ENCODE measurements around the gene TSEN54. TPM values are rescaled to one million over a fixed set of nuclear protein-coding genes. Genes with fewer than 3 reads are reported as not detected.

TSEN54 gene
- total and polyA plus RNA-seq, 2 experiments from 2014 or later: 45.9 to 62.5 TPM

DNA sequence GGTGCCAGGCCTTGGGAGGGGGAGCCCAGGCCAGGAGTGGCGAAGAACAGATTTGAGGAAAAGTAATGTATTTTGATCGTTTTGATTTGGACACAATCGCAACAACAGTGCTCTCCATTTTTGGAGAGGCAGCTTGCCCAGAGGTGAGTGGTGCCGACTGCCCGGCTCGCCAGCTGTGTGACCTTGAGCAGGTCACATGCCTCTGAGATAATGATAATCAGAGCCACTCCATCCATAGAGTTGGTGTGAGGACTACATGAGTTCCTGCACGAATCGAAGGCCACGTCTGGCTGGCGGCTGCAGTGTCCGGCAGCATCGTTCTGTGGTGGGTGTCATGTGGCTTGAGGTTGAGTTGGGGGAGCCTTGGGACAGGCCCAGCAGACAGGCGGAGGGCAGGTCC lies 29.9 kb downstream of the TSEN54 start (continued):
- TF ChIP-seq, protein P1, sequence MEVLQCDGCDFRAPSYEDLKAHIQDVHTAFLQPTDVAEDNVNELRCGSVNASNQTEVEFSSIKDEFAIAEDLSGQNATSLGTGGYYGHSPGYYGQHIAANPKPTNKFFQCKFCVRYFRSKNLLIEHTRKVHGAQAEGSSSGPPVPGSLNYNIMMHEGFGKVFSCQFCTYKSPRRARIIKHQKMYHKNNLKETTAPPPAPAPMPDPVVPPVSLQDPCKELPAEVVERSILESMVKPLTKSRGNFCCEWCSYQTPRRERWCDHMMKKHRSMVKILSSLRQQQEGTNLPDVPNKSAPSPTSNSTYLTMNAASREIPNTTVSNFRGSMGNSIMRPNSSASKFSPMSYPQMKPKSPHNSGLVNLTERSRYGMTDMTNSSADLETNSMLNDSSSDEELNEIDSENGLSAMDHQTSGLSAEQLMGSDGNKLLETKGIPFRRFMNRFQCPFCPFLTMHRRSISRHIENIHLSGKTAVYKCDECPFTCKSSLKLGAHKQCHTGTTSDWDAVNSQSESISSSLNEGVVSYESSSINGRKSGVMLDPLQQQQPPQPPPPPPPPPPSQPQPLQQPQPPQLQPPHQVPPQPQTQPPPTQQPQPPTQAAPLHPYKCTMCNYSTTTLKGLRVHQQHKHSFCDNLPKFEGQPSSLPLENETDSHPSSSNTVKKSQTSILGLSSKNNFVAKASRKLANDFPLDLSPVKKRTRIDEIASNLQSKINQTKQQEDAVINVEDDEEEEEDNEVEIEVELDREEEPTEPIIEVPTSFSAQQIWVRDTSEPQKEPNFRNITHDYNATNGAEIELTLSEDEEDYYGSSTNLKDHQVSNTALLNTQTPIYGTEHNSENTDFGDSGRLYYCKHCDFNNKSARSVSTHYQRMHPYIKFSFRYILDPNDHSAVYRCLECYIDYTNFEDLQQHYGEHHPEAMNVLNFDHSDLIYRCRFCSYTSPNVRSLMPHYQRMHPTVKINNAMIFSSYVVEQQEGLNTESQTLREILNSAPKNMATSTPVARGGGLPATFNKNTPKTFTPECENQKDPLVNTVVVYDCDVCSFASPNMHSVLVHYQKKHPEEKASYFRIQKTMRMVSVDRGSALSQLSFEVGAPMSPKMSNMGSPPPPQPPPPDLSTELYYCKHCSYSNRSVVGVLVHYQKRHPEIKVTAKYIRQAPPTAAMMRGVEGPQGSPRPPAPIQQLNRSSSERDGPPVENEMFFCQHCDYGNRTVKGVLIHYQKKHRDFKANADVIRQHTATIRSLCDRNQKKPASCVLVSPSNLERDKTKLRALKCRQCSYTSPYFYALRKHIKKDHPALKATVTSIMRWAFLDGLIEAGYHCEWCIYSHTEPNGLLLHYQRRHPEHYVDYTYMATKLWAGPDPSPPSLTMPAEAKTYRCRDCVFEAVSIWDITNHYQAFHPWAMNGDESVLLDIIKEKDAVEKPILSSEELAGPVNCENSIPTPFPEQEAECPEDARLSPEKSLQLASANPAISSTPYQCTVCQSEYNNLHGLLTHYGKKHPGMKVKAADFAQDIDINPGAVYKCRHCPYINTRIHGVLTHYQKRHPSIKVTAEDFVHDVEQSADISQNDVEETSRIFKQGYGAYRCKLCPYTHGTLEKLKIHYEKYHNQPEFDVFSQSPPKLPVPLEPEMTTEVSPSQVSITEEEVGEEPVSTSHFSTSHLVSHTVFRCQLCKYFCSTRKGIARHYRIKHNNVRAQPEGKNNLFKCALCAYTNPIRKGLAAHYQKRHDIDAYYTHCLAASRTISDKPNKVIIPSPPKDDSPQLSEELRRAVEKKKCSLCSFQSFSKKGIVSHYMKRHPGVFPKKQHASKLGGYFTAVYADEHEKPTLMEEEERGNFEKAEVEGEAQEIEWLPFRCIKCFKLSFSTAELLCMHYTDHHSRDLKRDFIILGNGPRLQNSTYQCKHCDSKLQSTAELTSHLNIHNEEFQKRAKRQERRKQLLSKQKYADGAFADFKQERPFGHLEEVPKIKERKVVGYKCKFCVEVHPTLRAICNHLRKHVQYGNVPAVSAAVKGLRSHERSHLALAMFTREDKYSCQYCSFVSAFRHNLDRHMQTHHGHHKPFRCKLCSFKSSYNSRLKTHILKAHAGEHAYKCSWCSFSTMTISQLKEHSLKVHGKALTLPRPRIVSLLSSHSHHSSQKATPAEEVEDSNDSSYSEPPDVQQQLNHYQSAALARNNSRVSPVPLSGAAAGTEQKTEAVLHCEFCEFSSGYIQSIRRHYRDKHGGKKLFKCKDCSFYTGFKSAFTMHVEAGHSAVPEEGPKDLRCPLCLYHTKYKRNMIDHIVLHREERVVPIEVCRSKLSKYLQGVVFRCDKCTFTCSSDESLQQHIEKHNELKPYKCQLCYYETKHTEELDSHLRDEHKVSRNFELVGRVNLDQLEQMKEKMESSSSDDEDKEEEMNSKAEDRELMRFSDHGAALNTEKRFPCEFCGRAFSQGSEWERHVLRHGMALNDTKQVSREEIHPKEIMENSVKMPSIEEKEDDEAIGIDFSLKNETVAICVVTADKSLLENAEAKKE (CRISPR knock-in tag; IDR thresholded peaks at IDR 0.05): no peak
- TF ChIP-seq EZH2phosphoT487 (IDR thresholded peaks at IDR 0.05; ENCODE audit: unreplicated experiment) (no peak), POLR2AphosphoS5 (IDR thresholded peaks at IDR 0.05; ENCODE audit: low read depth) (no peak), ZNF114 (CRISPR knock-in tag; IDR thresholded peaks at IDR 0.05) (no peak), CTCF (conservative IDR thresholded peaks at IDR 0.05; ENCODE audit: low read depth in 2 of 2) (no peak), NANOG (IDR thresholded peaks at IDR 0.05; ENCODE audit: borderline replicate concordance) (no peak), ZNF331 (CRISPR knock-in tag; IDR thresholded peaks at IDR 0.05; ENCODE audit: low read depth) (no peak)

GRCh38 chr17:75547091-75547490 lies 30.8 kb downstream of the TSEN54 start:
- no peak for DNase-seq (ENCODE audit: low spot score)
- H3K9me3 Mint-ChIP-seq: no peaks in the 10 kb centered on the region
- TF ChIP-seq CREB1 (CRISPR knock-in tag; IDR thresholded peaks at IDR 0.05; ENCODE audit: low read depth) (no peak), ZNF114 (CRISPR knock-in tag; IDR thresholded peaks at IDR 0.05) (no peak), EZH2 (IDR thresholded peaks at IDR 0.05; ENCODE audit: low read depth, unreplicated experiment) (no peak), REST (IDR thresholded peaks at IDR 0.05; ENCODE audit: unreplicated experiment) (no peak), ZNF331 (CRISPR knock-in tag; IDR thresholded peaks at IDR 0.05; ENCODE audit: low read depth) (no peak), EZH2phosphoT487 (IDR thresholded peaks at IDR 0.05; ENCODE audit: unreplicated experiment) (no peak), NANOG (IDR thresholded peaks at IDR 0.05; ENCODE audit: borderline replicate concordance) (no peak)
- TF ChIP-seq, protein P2, sequence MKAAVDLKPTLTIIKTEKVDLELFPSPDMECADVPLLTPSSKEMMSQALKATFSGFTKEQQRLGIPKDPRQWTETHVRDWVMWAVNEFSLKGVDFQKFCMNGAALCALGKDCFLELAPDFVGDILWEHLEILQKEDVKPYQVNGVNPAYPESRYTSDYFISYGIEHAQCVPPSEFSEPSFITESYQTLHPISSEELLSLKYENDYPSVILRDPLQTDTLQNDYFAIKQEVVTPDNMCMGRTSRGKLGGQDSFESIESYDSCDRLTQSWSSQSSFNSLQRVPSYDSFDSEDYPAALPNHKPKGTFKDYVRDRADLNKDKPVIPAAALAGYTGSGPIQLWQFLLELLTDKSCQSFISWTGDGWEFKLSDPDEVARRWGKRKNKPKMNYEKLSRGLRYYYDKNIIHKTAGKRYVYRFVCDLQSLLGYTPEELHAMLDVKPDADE (IDR thresholded peaks at IDR 0.05): no peak

More at GRCh38 chr17:75547091-75547490, 30.8 kb downstream of the TSEN54 start:
- no peak for ATAC-seq
- Histone ChIP-seq H3K4me3 (no peak overlapping the region), H3K4me2 (no peak overlapping the region), H3F3A (replicated peaks; ENCODE audit: low read depth) (0 out of 2 replicates have a peak, but pooled peaks cover 7% of the 10 kb centered on the region), H3K79me2 (replicated peaks; ENCODE audit: insufficient read depth) (no peaks in the 10 kb centered on the region), H4K20me1 (replicated peaks; ENCODE audit: insufficient read depth) (peaks cover 6% of the 10 kb centered on the region; the same call in 1 of the 2 replicates), H2AFZ (no peak overlapping the region), H3K4me1 (ENCODE audit: insufficient read depth) (peaks cover 7% of the 10 kb centered on the region; the same call in 1 of the 2 replicates), H3K27ac (ENCODE audit: low read depth) (no peak overlapping the region), H3K36me3 (ENCODE audit: insufficient read depth) (no peaks in the 10 kb centered on the region), H3K9me2 (ENCODE audit: insufficient read depth) (no peaks in the 10 kb centered on the region), H3K27me3 (ENCODE audit: insufficient read depth) (no peaks in the 10 kb centered on the region)
- Mint-ChIP-seq H3K36me3 (ENCODE audit: low read depth) (no peaks in the 10 kb centered on the region), H3K27ac (no peak overlapping the region), H3K27me3 (ENCODE audit: insufficient read depth, low read depth, poor library complexity) (peaks cover 7% of the 10 kb centered on the region), H3K4me3 (no peak overlapping the region), H3K4me1 (peaks cover 38% of the 10 kb centered on the region)

Data from GM23338 (cell line).